GM18870 (cell line): ENCODE results near the gene LHPP.

Source experiments
- ATAC-seq: cut with Tn5 transposase; IDR thresholded peaks from one replicate; pipeline ENCODE4 v1.9.1; 2021; ENCODE audit warnings: moderate library complexity; ENCODE audit not compliant: unreplicated experiment

The LHPP gene

GRCh38 chr10:124447751-124448466, 13.7 kb upstream of the LHPP start:
- ATAC-seq: no peak

GRCh38 chr10:124448696-124449169, 12.9 kb upstream of the LHPP start:
- no peak for ATAC-seq

- no peak for ATAC-seq
Measured at GRCh38 chr10:124449170-124450011, 12.2 kb upstream of the LHPP start.

- no peak for ATAC-seq
Measured at GRCh38 chr10:124450012-124450782, 11.4 kb upstream of the LHPP start, which contains the start of gene NKX1-2. Gene NKX1-2 (minus strand): TSS chr10:124450035. CDS start chr10:124449943, 92 bp downstream.

- ATAC-seq: no peak
Measured at GRCh38 chr10:124450783-124451057, 10.9 kb upstream of the LHPP start.

GRCh38 chr10:124451276-124451675, 10.3 kb upstream of the LHPP start:
- no peak for ATAC-seq

- no peak for ATAC-seq
Measured at GRCh38 chr10:124453960-124454610, 7.5 kb upstream of the LHPP start.

GRCh38 chr10:124455441-124455840, 6.2 kb upstream of the LHPP start:
- ATAC-seq: no peak

GRCh38 chr10:124458473-124458872, 3.1 kb upstream of the LHPP start:
- ATAC-seq: no peak

GRCh38 chr10:124458889-124459288, 2.7 kb upstream of the LHPP start:
- ATAC-seq: no peak

GRCh38 chr10:124459395-124459794, 2.2 kb upstream of the LHPP start:
- no peak for ATAC-seq

- ATAC-seq: no peak
Measured at GRCh38 chr10:124460144-124460543, 1.5 kb upstream of the LHPP start.

GRCh38 chr10:124462348-124462695, 699 bp downstream of the LHPP start:
- ATAC-seq: no peak

- ATAC-seq: no peak
Measured at GRCh38 chr10:124464028-124464965, 2.7 kb downstream of the LHPP start.

- peak; percentile 54 for ATAC-seq
Measured at GRCh38 chr10:124465003-124465776, 3.6 kb downstream of the LHPP start.

- no peak for ATAC-seq
Measured at GRCh38 chr10:124465777-124466488, 4.3 kb downstream of the LHPP start.

- no peak for ATAC-seq
Measured at GRCh38 chr10:124467165-124467564, 5.5 kb downstream of the LHPP start.

- no peak for ATAC-seq
Measured at GRCh38 chr10:124468624-124469023, 7.0 kb downstream of the LHPP start.
